IMR-90 (cell line): Measurements from ENCODE around the gene MICAL3. TPM values are rescaled to one million over a fixed set of nuclear protein-coding genes. Genes with fewer than 3 reads are reported as not detected.

Source experiments
- ATAC-seq: fragments of 200-7000 bp; cut with Tn5 transposase; 2 replicates; pipeline ENCODE4 v1.9.1; 2020; ENCODE audit warnings: low read depth, mild to moderate bottlenecking, moderate library complexity
- BruUV-seq: library from RNA; stranded (reverse); fragments of 400-500 nt; replicated peaks from 2 replicates; lab custom pipeline; 2021; lab: Mats Ljungman, UMichigan
- CTCF ChIA-PET: fragments of 300-600 bp; formaldehyde crosslinking; extraction: SDS; loops from one replicate; lab custom pipeline; 2021; ENCODE audit warnings: antibody characterized with exemption; lab: Yijun Ruan, JAX
- POLR2A ChIA-PET: fragments of 300-600 bp; sonication (Branson Sonifier 250); formaldehyde crosslinking; loops from one replicate; lab custom pipeline; 2022; ENCODE audit warnings: antibody characterized with exemption; ENCODE audit not compliant: unreplicated experiment; lab: Charles Lee
- DNase-seq: peaks from one replicate; pipeline ENCODE4 v3.0.0; 2013
- H2AFZ ChIP-seq: replicated peaks from 2 replicates; pipeline ENCODE3; 2013; ENCODE audit warnings: low read length, mild to moderate bottlenecking; ENCODE audit not compliant: poor library complexity
- H2AK5ac ChIP-seq: 2 replicates; pipeline ENCODE4 v1.6.1; 2013; ENCODE audit warnings: low read depth, low read length, inconsistent platforms
- H2AK9ac ChIP-seq: replicated peaks from 2 replicates; pipeline ENCODE3; 2013; ENCODE audit warnings: mild to moderate bottlenecking, low read depth, low read length, moderate library complexity; ENCODE audit not compliant: poor library complexity
- H2BK120ac ChIP-seq: 2 replicates; pipeline ENCODE4 v1.6.1; 2013; ENCODE audit warnings: low read depth, low read length, inconsistent platforms
- H2BK15ac ChIP-seq: 3 replicates; pipeline ENCODE4 v1.6.1; 2013; ENCODE audit warnings: low read depth, low read length, inconsistent platforms
- H2BK20ac ChIP-seq: 2 replicates; pipeline ENCODE4 v1.6.1; 2013; ENCODE audit warnings: low read depth, mild to moderate bottlenecking, inconsistent platforms, low read length, moderate library complexity
- H2BK5ac ChIP-seq: 2 replicates; pipeline ENCODE4 v1.6.1; 2013; ENCODE audit warnings: mild to moderate bottlenecking, low read depth, low read length, inconsistent platforms; ENCODE audit not compliant: poor library complexity, severe bottlenecking
- H3K14ac ChIP-seq: replicated peaks from 2 replicates; pipeline ENCODE4 v1.6.1; 2013; ENCODE audit warnings: low read depth, low read length, inconsistent platforms
- H3K18ac ChIP-seq: 2 replicates; pipeline ENCODE4 v1.6.1; 2013; ENCODE audit warnings: low read depth, low read length, control low read depth
- H3K23ac ChIP-seq: 2 replicates; pipeline ENCODE4 v1.6.1; 2013; ENCODE audit warnings: low read depth, low read length, inconsistent platforms
- H3K27ac ChIP-seq: 2 replicates; pipeline ENCODE4 v1.5.1; 2013; ENCODE audit warnings: mild to moderate bottlenecking, control low read depth, low read length; ENCODE audit not compliant: insufficient read depth
- H3K27me3 ChIP-seq: 2 replicates; pipeline ENCODE4 v1.6.1; 2013; ENCODE audit warnings: low read length; ENCODE audit not compliant: control insufficient read depth, insufficient read depth
- H3K36me3 ChIP-seq: 2 replicates; pipeline ENCODE4 v1.6.1; 2013; ENCODE audit warnings: low read length, mixed read lengths; ENCODE audit not compliant: control insufficient read depth, insufficient read depth
- H3K4ac ChIP-seq: 2 replicates; pipeline ENCODE4 v1.6.1; 2013; ENCODE audit warnings: low read depth, low read length, inconsistent platforms
- H3K4me1 ChIP-seq: 2 replicates; pipeline ENCODE4 v1.6.1; 2013; ENCODE audit warnings: low read length, mixed read lengths; ENCODE audit not compliant: control insufficient read depth, insufficient read depth
- H3K4me2 ChIP-seq: 2 replicates; pipeline ENCODE4 v1.6.1; 2013; ENCODE audit warnings: low read depth, mild to moderate bottlenecking, control low read depth, low read length, moderate library complexity
- H3K4me3 ChIP-seq: 2 replicates; pipeline ENCODE4 v1.5.1; 2013; ENCODE audit warnings: low read depth, mild to moderate bottlenecking, control low read depth, low read length, moderate library complexity; ENCODE audit not compliant: insufficient read depth
- H3K56ac ChIP-seq: 2 replicates; pipeline ENCODE4 v1.6.1; 2013; ENCODE audit warnings: low read length, inconsistent platforms; ENCODE audit not compliant: insufficient read depth; ENCODE audit errors: extremely low read depth
- H3K79me1 ChIP-seq, 2 experiments: 2 replicates each; pipeline ENCODE4 v1.6.1; 2013; ENCODE audit warnings: low read length in 2 of 2, inconsistent platforms in 1 of 2, low read depth in 1 of 2
- H3K9ac ChIP-seq: 2 replicates; pipeline ENCODE4 v1.6.1; 2013; ENCODE audit warnings: low read depth, low read length, control low read depth
- H3K9me1 ChIP-seq: 2 replicates; pipeline ENCODE4 v1.6.1; 2013; ENCODE audit warnings: low read length, inconsistent platforms; ENCODE audit not compliant: insufficient read depth
- H3K9me3 ChIP-seq: 2 replicates; pipeline ENCODE4 v1.6.1; 2013; ENCODE audit warnings: low read length; ENCODE audit not compliant: control insufficient read depth, insufficient read depth
- H4K20me1 ChIP-seq: 2 replicates; pipeline ENCODE4 v1.6.1; 2013; ENCODE audit warnings: low read length, inconsistent platforms; ENCODE audit not compliant: insufficient read depth
- H4K5ac ChIP-seq: 2 replicates; pipeline ENCODE4 v1.6.1; 2013; ENCODE audit warnings: mild to moderate bottlenecking, low read depth, low read length, control low read depth
- H4K8ac ChIP-seq, 2 experiments: 2 replicates each; pipeline ENCODE4 v1.6.1; 2013; ENCODE audit warnings: low read depth in 2 of 2, low read length in 2 of 2, control low read depth in 1 of 2, inconsistent platforms in 1 of 2
- H4K91ac ChIP-seq: 2 replicates; pipeline ENCODE4 v1.6.1; 2013; ENCODE audit warnings: low read depth, low read length, inconsistent platforms; ENCODE audit not compliant: insufficient read depth
- SMC3 ChIP-seq: fragments of 150-350 bp; IDR thresholded peaks from 2 replicates; pipeline ENCODE4 v1.6.1; 2016; ENCODE audit warnings: low read depth, mild to moderate bottlenecking, antibody characterized with exemption, low read length, moderate library complexity
- WGBS, 2 experiments: methylation state at CpG; one replicate each; pipeline versions ENCODE4 v1.1.5 to v1.1.7; 2013; ENCODE audit warnings: missing lambda C conversion rate in 2 of 2; ENCODE audit not compliant: insufficient read length in 1 of 2; ENCODE audit errors: extremely low coverage in 2 of 2; 5-methylcytosine and 5-hydroxymethylcytosine counted together
- dilution Hi-C: fragments of 300-500 bp; cut with HindIII; formaldehyde crosslinking; loops from one replicate; pipeline ENCODE4 v1.14.3; 2018; ENCODE audit warnings: low sequenced_read_pairs; ENCODE audit not compliant: unreplicated experiment
- in situ Hi-C: fragments of 300-500 bp; cut with MboI; formaldehyde crosslinking; loops from 3 replicates; pipeline ENCODE4 v1.14.3; 2019; ENCODE audit warnings: low sequenced_read_pairs, inconsistent platforms, mixed read lengths
- intact Hi-C: fragments of 100-400 bp; cut with micrococcal nuclease; formaldehyde crosslinking; loops from 2 replicates; pipeline ENCODE4 v1.10.0; 2022
- polyA plus RNA-seq, 3 experiments: library from polyadenylated mRNA; depleted of rRNA; stranded (reverse); fragments of >200 nt; gene quantifications; 2 replicates each; pipeline ENCODE4 v1.2.3, GENCODE V29; 2012; ENCODE audit warnings: low replicate concordance in 1 of 3
- total RNA-seq: library from RNA; depleted of rRNA; stranded (reverse); fragments of >200 nt; gene quantifications from 2 replicates; pipeline ENCODE4 v1.2.3, GENCODE V29; 2012

Gene MICAL3
- total and polyA plus RNA-seq, 2 of the 4 experiments (the other 2 are of a cell fraction) = 17.6 to 26.8 TPM

DNA sequence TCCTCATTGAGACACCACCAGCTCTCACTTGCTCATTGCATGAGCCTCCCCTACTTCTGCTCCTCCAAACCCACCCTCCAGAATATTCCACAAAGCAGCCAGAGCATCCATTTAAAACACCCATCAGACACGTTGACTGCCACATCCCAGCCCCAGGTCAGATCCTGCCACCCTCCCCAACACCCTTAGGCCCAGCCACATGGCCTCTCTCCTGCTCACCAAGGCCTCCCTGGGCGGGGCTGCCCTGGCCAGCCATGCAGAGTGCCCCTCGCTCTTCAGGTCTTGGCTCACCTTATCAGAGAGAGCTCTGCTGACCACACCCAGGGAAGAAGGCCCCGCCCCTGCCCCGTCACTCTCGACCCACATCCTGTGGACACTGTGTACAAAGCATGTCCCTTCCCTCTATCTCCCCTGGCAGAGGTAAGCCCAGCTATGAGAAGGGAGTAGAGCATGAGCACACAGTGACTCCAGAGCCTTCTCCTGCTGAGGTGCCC is 106.8 kb downstream of the MICAL3 start:
- Histone ChIP-seq H2AK9ac (no peak overlapping the region), H4K8ac (no peak overlapping the region), H3K4me1 (peaks cover 24% of the 10 kb centered on the region), H3K27ac (no peak overlapping the region), H2BK20ac (no peak overlapping the region), H4K20me1 (peaks cover 82% of the 10 kb centered on the region), H3K23ac (no peak overlapping the region), H3K4ac (no peak overlapping the region), H3K56ac (no peak overlapping the region), H3K27me3 (no peaks in the 10 kb centered on the region), H2BK15ac (no peak overlapping the region), H2BK120ac (no peak overlapping the region), H3K4me2 (no peak overlapping the region), H2AK5ac (no peak overlapping the region), H3K14ac (no peak overlapping the region), H3K9ac (no peak overlapping the region), H2AFZ (no peak overlapping the region), H3K79me1 (peaks cover 65 to 96% of the 10 kb centered on the region in 2 experiments), H3K9me3 (no peaks in the 10 kb centered on the region), H3K4me3 (no peak overlapping the region), H3K9me1 (peaks cover 36% of the 10 kb centered on the region), H4K91ac (no peak overlapping the region), H4K5ac (no peak overlapping the region), H3K36me3 (no peaks in the 10 kb centered on the region), H2BK5ac (no peak overlapping the region), H3K18ac (no peak overlapping the region)
- dilution Hi-C loops (no loop called here), intact Hi-C loops (no loop called here), in situ Hi-C loops (no loop called here)
- no peak for TF ChIP-seq SMC3
- BruUV-seq = no TSS peak
- 100% methylated on average over 2 of the region's 6 CpGs; no CpG with 5 or more reads in 1 of the 2 experiments for WGBS, 2 experiments
- DNase-seq = no peak
- ChIA-PET CTCF (no interaction called here), POLR2A (no interaction called here)
- no peak for ATAC-seq
